ENCODE results near the gene DOP1B. TPM values are rescaled to one million over a fixed set of nuclear protein-coding genes. Genes with fewer than 3 reads are reported as not detected.

The DOP1B gene
- total and polyA plus RNA-seq, 12 donors, result 1.1 to 39.1 (median 6.9) TPM

GRCh38 chr21:36113647-36114428, 42.8 kb upstream of the DOP1B start:
- Histone ChIP-seq H3K4me3 (no peak overlapping the region), H3K27ac (no peak overlapping the region), H3K9me3 (replicated peaks in 1 of 3) (no peaks in the 10 kb centered on the region), H3K27me3 (no peaks in the 10 kb centered on the region), H3K36me3 (replicated peaks in 1 of 2) (no peaks in the 10 kb centered on the region), H3K4me1 (replicated peaks in 1 of 2) (peaks cover 0 to 7% of the 10 kb centered on the region in 2 donors)
- WGBS, 4 donors, result 67 to 74% (median 70%) methylated on average over 17 of the region's 17 CpGs
- TF ChIP-seq CTCF (IDR thresholded peaks at IDR 0.05), result no peak
- no peak for TF ChIP-seq POLR2A (IDR thresholded peaks at IDR 0.05)
- intact Hi-C loops (cut with DNase I), result no loop called here
- DNase-seq, result no peak

GRCh38 chr21:36115138-36115730, 41.4 kb upstream of the DOP1B start:
- no peak for DNase-seq
- Histone ChIP-seq H3K4me3 (no peak overlapping the region), H3K27ac (no peak overlapping the region), H3K27me3 (no peaks in the 10 kb centered on the region), H3K9me3 (replicated peaks in 1 of 3) (no peaks in the 10 kb centered on the region), H3K36me3 (replicated peaks in 1 of 2) (no peaks in the 10 kb centered on the region), H3K4me1 (replicated peaks in 1 of 2) (peaks cover 0 to 7% of the 10 kb centered on the region in 2 donors)
- intact Hi-C loops (cut with DNase I), result no loop called here
- TF ChIP-seq CTCF (IDR thresholded peaks at IDR 0.05) (no peak), POLR2A (IDR thresholded peaks at IDR 0.05) (no peak)
- 87 to 93% (median 89%) methylated on average over 6 of the region's 6 CpGs for WGBS, 4 donors

- Histone ChIP-seq H3K36me3 (replicated peaks in 1 of 2) (no peaks in the 10 kb centered on the region), H3K27me3 (no peaks in the 10 kb centered on the region), H3K27ac (no peak overlapping the region), H3K4me3 (no peak overlapping the region), H3K9me3 (replicated peaks in 1 of 3) (no peaks in the 10 kb centered on the region), H3K4me1 (replicated peaks in 1 of 2) (peaks cover 0 to 7% of the 10 kb centered on the region in 2 donors)
- WGBS, 4 donors, result 71 to 85% (median 76%) methylated on average over 2 of the region's 2 CpGs
- intact Hi-C loops (cut with DNase I), result no loop called here
- TF ChIP-seq CTCF (IDR thresholded peaks at IDR 0.05) (no peak), POLR2A (IDR thresholded peaks at IDR 0.05) (no peak)
- no peak for DNase-seq
Measured at GRCh38 chr21:36117286-36117741, 39.3 kb upstream of the DOP1B start.

GRCh38 chr21:36120304-36120888, 36.2 kb upstream of the DOP1B start:
- WGBS, 4 donors, result 78 to 90% (median 82%) methylated on average over 7 of the region's 7 CpGs
- no peaks in the 10 kb centered on the region for H3K4me1 ChIP-seq (replicated peaks in 1 of 2)
- TF ChIP-seq POLR2A (IDR thresholded peaks at IDR 0.05) (no peak), CTCF (IDR thresholded peaks at IDR 0.05) (no peak)
- peak overlapping the region in 1 of 5 donors; percentile 20 for H3K27ac ChIP-seq
- H3K4me3 ChIP-seq, result no peak overlapping the region
- H3K9me3 ChIP-seq (replicated peaks in 1 of 3), result no peaks in the 10 kb centered on the region
- intact Hi-C loops (cut with DNase I), result no loop called here
- peak in 1 of 7 donors; percentile 69 for DNase-seq
- no peaks in the 10 kb centered on the region for H3K27me3 ChIP-seq
- no peaks in the 10 kb centered on the region for H3K36me3 ChIP-seq (replicated peaks in 1 of 2)

All from adrenal gland (tissue), 12 donors.